Measurements from ENCODE around the gene HNRNPA1L2.
A peak's percentile ranks its signal among the peaks of the same experiment; 100 is the strongest.
"Not testable (repeated sequence)": the region's sequence is repeated elsewhere in the genome, so short reads cannot be mapped to it uniquely, and the experiment has no call there.

HNRNPA1L2 gene

GRCh38 chr13:52642131-52642530, at the start of gene HNRNPA1L2:
TSS of gene HNRNPA1L2 (plus strand) at chr13:52642431. CDS start at chr13:52642493, 62 bp downstream.
- no peak for DNase-seq (ENCODE audit: low read depth, low spot score)

- DNase-seq (ENCODE audit: low read depth, low spot score), result not testable (repeated sequence)
Observed at GRCh38 chr13:52593175-52593574, 49.1 kb upstream of the HNRNPA1L2 start.

- DNase-seq (ENCODE audit: low read depth, low spot score), result not testable (repeated sequence)
Observed at GRCh38 chr13:52593812-52594211, 48.4 kb upstream of the HNRNPA1L2 start.

GRCh38 chr13:52594295-52594694, 47.9 kb upstream of the HNRNPA1L2 start:
- DNase-seq (ENCODE audit: low read depth, low spot score), result not testable (repeated sequence)

- DNase-seq (ENCODE audit: low read depth, low spot score), result no peak
Observed at GRCh38 chr13:52597676-52598075, 44.6 kb upstream of the HNRNPA1L2 start.

GRCh38 chr13:52599037-52599847, 43.0 kb upstream of the HNRNPA1L2 start:
- DNase-seq (ENCODE audit: low read depth, low spot score), result no peak

GRCh38 chr13:52599848-52600603, 42.2 kb upstream of the HNRNPA1L2 start:
- DNase-seq (ENCODE audit: low read depth, low spot score), result no peak

- no peak for DNase-seq (ENCODE audit: low read depth, low spot score)
Observed at GRCh38 chr13:52600666-52601065, 41.6 kb upstream of the HNRNPA1L2 start.

GRCh38 chr13:52603316-52603715, 38.9 kb upstream of the HNRNPA1L2 start:
- not testable (repeated sequence) for DNase-seq (ENCODE audit: low read depth, low spot score)

- DNase-seq (ENCODE audit: low read depth, low spot score), result not testable (repeated sequence)
Observed at GRCh38 chr13:52606126-52606525, 36.1 kb upstream of the HNRNPA1L2 start.

GRCh38 chr13:52606795-52607194, 35.4 kb upstream of the HNRNPA1L2 start:
- not testable (repeated sequence) for DNase-seq (ENCODE audit: low read depth, low spot score)

GRCh38 chr13:52608184-52608583, 34.0 kb upstream of the HNRNPA1L2 start:
- not testable (repeated sequence) for DNase-seq (ENCODE audit: low read depth, low spot score)

- not testable (repeated sequence) for DNase-seq (ENCODE audit: low read depth, low spot score)
Observed at GRCh38 chr13:52609013-52609606, 33.1 kb upstream of the HNRNPA1L2 start.

- DNase-seq (ENCODE audit: low read depth, low spot score), result not testable (repeated sequence)
Observed at GRCh38 chr13:52610158-52610557, 32.1 kb upstream of the HNRNPA1L2 start.

GRCh38 chr13:52615134-52615801, 27.0 kb upstream of the HNRNPA1L2 start:
- DNase-seq (ENCODE audit: low read depth, low spot score), result no peak

- no peak for DNase-seq (ENCODE audit: low read depth, low spot score)
Observed at GRCh38 chr13:52615812-52616211, 26.4 kb upstream of the HNRNPA1L2 start.

- peak; percentile 75 for DNase-seq (ENCODE audit: low read depth, low spot score)
Observed at GRCh38 chr13:52617070-52618060, 24.9 kb upstream of the HNRNPA1L2 start.

GRCh38 chr13:52631083-52631690, 11.0 kb upstream of the HNRNPA1L2 start:
- not testable (repeated sequence) for DNase-seq (ENCODE audit: low read depth, low spot score)

GRCh38 chr13:52638666-52639328, 3.4 kb upstream of the HNRNPA1L2 start:
- DNase-seq (ENCODE audit: low read depth, low spot score), result no peak

Data from activated naive CD8-positive, alpha-beta T cell treated with anti-CD3 and anti-CD28 coated beads, Interleukin-2, amount 50 U/mL, for 16 hours (primary cell).